ENCODE results near the gene AGXT. TPM values are rescaled to one million over a fixed set of nuclear protein-coding genes. Genes with fewer than 3 reads are reported as not detected.

The AGXT gene
- total RNA-seq, 4 donors from 2014 or later = 0.80 TPM; not detected in 3

- DNase-seq (ENCODE audit: low spot score in 2 of 2) = no peak
- Histone ChIP-seq H3K4me1 (peaks cover 62% of the 10 kb centered on the region), H3K36me3 (no peaks in the 10 kb centered on the region), H3K27me3 (no peaks in the 10 kb centered on the region), H3K27ac (peak overlapping the region; percentile 34), H3K4me3 (peak overlapping the region; percentile 21), H3K9me3 (no peaks in the 10 kb centered on the region)
- TF ChIP-seq EP300 (IDR thresholded peaks at IDR 0.05) = no peak
- TF ChIP-seq CTCF (IDR thresholded peaks at IDR 0.05) = no peak
- WGBS = no CpG with 5 or more reads among the region's 17 CpGs
Observed at GRCh38 chr2:240893363-240893844, 24.8 kb downstream of the AGXT start.

- TF ChIP-seq CTCF (IDR thresholded peaks at IDR 0.05) (no peak), POLR2AphosphoS5 (IDR thresholded peaks at IDR 0.05) (no peak), POLR2A (IDR thresholded peaks at IDR 0.05) (no peak), EP300 (IDR thresholded peaks at IDR 0.05) (no peak)
- H3K4me1 ChIP-seq = peaks cover 68% of the 10 kb centered on the region
- H3K36me3 ChIP-seq = no peaks in the 10 kb centered on the region
- peak overlapping the region; percentile 21 for H3K4me3 ChIP-seq
- H3K9me3 ChIP-seq = no peaks in the 10 kb centered on the region
- no peak for DNase-seq (ENCODE audit: low spot score in 2 of 2)
- no peak overlapping the region for H3K27ac ChIP-seq
- H3K27me3 ChIP-seq = no peaks in the 10 kb centered on the region
- WGBS = 33% methylated on average over 2 of the region's 9 CpGs
Observed at GRCh38 chr2:240894006-240894405, 25.4 kb downstream of the AGXT start.

GRCh38 chr2:240894836-240895558 lies 26.4 kb downstream of the AGXT start:
- Histone ChIP-seq H3K9me3 (no peaks in the 10 kb centered on the region), H3K4me1 (peaks cover 74% of the 10 kb centered on the region), H3K4me3 (peak overlapping the region; percentile 40), H3K27ac (no peak overlapping the region), H3K27me3 (no peaks in the 10 kb centered on the region), H3K36me3 (no peaks in the 10 kb centered on the region)
- TF ChIP-seq POLR2A (IDR thresholded peaks at IDR 0.05) (no peak), POLR2AphosphoS5 (IDR thresholded peaks at IDR 0.05) (no peak), CTCF (IDR thresholded peaks at IDR 0.05) (no peak), EP300 (IDR thresholded peaks at IDR 0.05) (no peak)
- 81% methylated on average over 12 of the region's 28 CpGs for WGBS
- DNase-seq (ENCODE audit: low spot score in 2 of 2) = no peak

- WGBS = 89% methylated on average over 22 of the region's 24 CpGs
- TF ChIP-seq CTCF (IDR thresholded peaks at IDR 0.05) (no peak), EP300 (IDR thresholded peaks at IDR 0.05) (no peak), POLR2A (IDR thresholded peaks at IDR 0.05) (no peak), POLR2AphosphoS5 (IDR thresholded peaks at IDR 0.05) (no peak)
- peak within 1 kb of the TSS; percentile 85 for H3K27ac ChIP-seq
- no peaks in the 10 kb centered on the region for H3K9me3 ChIP-seq
- no peak for DNase-seq (ENCODE audit: low spot score in 2 of 2)
- H3K36me3 ChIP-seq = no peaks in the 10 kb centered on the region
- no peaks in the 10 kb centered on the region for H3K27me3 ChIP-seq
- H3K4me3 ChIP-seq = peak within 1 kb of the TSS; percentile 40
- H3K4me1 ChIP-seq = peaks cover 74% of the 10 kb centered on the region
Observed at GRCh38 chr2:240895656-240896388, 27.2 kb downstream of the AGXT start, which contains the start of gene MAB21L4. Gene MAB21L4, minus strand, starts transcription at chr2:240896156. Its CDS starts 159 bp downstream, at chr2:240895997.

- Histone ChIP-seq H3K4me1 (peaks cover 74% of the 10 kb centered on the region), H3K4me3 (peak overlapping the region; percentile 40), H3K9me3 (no peaks in the 10 kb centered on the region), H3K27me3 (no peaks in the 10 kb centered on the region), H3K27ac (peak overlapping the region; percentile 80), H3K36me3 (no peaks in the 10 kb centered on the region)
- TF ChIP-seq CTCF (IDR thresholded peaks at IDR 0.05) = no peak
- no peak for TF ChIP-seq POLR2AphosphoS5 (IDR thresholded peaks at IDR 0.05)
- TF ChIP-seq EP300 (IDR thresholded peaks at IDR 0.05) = no peak
- no peak for TF ChIP-seq POLR2A (IDR thresholded peaks at IDR 0.05)
- DNase-seq (ENCODE audit: low spot score in 2 of 2) = no peak
- WGBS = 33% methylated on average over 1 of the region's 7 CpGs
Observed at GRCh38 chr2:240896394-240896793, 27.8 kb downstream of the AGXT start.
